Measurements from ENCODE around the gene EML5. TPM values are rescaled to one million over a fixed set of nuclear protein-coding genes. Genes with fewer than 3 reads are reported as not detected.

Gene EML5
- total and polyA plus RNA-seq, 12 donors: 0.04 to 0.44 (median 0.19) TPM

DNA sequence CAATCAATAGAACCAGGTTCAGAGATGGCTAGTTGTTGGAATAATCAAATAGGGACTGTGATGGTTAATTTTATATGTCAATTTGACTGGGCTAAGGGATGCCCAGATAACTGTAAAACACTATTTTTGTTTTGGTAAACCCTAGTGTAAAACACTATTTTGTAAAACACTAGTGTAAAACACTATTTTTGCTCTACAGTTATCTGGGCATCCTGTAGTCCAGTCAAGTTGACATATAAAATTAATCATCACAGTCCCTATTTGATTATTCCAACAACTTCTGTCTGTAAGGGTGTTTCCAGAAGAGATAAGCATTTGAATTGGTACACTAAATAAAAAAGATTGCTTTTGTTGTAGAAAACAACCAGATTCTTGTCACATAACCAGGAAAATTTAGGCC is 15.6 kb upstream of the EML5 start:
- intact Hi-C loops (cut with DNase I): no loop called here
- H3K36me3 ChIP-seq: no peaks in the 10 kb centered on the region
- H3K27me3 ChIP-seq: peaks cover 0 to 3% (median 0%) of the 10 kb centered on the region in 7 donors
- ATAC-seq (no peak), DNase-seq (no peak)
- no peak for TF ChIP-seq CTCF (IDR thresholded peaks at IDR 0.05)
- H3K4me3 ChIP-seq: no peak overlapping the region
- H3K4me1 ChIP-seq: no peaks in the 10 kb centered on the region
- H3K9me3 ChIP-seq: peaks cover 0 to 26% (median 11%) of the 10 kb centered on the region in 11 donors
- no peak overlapping the region for H3K27ac ChIP-seq

- DNase-seq: no peak
- no peak for ATAC-seq
- 73 to 76% methylated on average over 1 of the region's 1 CpG for WGBS, 2 donors
- peaks cover 0 to 31% (median 11%) of the 10 kb centered on the region in 11 donors for H3K9me3 ChIP-seq
- H3K4me1 ChIP-seq: no peaks in the 10 kb centered on the region
- intact Hi-C loops (cut with DNase I): no loop called here
- H3K36me3 ChIP-seq: no peaks in the 10 kb centered on the region
- H3K4me3 ChIP-seq: no peak overlapping the region
- TF ChIP-seq CTCF (IDR thresholded peaks at IDR 0.05): no peak
- peaks cover 0 to 18% (median 0%) of the 10 kb centered on the region in 7 donors for H3K27me3 ChIP-seq
- no peak overlapping the region for H3K27ac ChIP-seq
Measured at GRCh38 chr14:88804477-88804876, 11.7 kb upstream of the EML5 start.

DNA sequence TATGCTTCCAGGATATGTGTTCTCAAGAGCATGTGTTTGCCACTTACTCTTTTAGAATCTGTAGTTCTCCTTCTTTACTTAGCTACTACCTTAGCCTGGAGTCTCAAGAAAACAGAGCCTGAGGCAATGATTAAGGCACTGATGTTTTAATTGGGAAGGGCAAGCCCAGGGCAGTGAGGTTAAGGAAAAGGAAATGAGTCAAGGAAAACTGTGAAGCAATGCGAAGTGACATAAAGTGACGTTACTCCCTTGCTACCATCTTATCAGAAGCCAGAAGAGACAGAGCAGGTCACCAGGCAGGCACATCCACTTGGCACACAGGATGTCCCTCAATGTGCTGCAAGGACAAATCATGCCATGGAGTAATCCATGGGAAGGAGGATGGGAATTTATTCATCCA is 11.3 kb upstream of the EML5 start:
- intact Hi-C loops (cut with DNase I): no loop called here
- WGBS, 2 donors: 41 to 65% methylated on average over 2 of the region's 2 CpGs
- no peak overlapping the region for H3K4me3 ChIP-seq
- no peaks in the 10 kb centered on the region for H3K36me3 ChIP-seq
- TF ChIP-seq CTCF (IDR thresholded peaks at IDR 0.05): no peak
- no peak for ATAC-seq
- H3K9me3 ChIP-seq: peaks cover 0 to 26% (median 9%) of the 10 kb centered on the region in 11 donors
- H3K4me1 ChIP-seq: no peaks in the 10 kb centered on the region
- peaks cover 0 to 18% (median 0%) of the 10 kb centered on the region in 7 donors for H3K27me3 ChIP-seq
- no peak for DNase-seq
- no peak overlapping the region for H3K27ac ChIP-seq

GRCh38 chr14:88802596-88802995 is 9.8 kb upstream of the EML5 start:
- DNase-seq (no peak), ATAC-seq (no peak)
- Histone ChIP-seq H3K9me3 (peaks cover 0 to 13% (median 0%) of the 10 kb centered on the region in 11 donors), H3K4me1 (no peaks in the 10 kb centered on the region), H3K36me3 (no peaks in the 10 kb centered on the region), H3K27ac (no peak overlapping the region), H3K27me3 (peaks cover 0 to 22% (median 0%) of the 10 kb centered on the region in 7 donors), H3K4me3 (no peak overlapping the region)
- TF ChIP-seq CTCF (IDR thresholded peaks at IDR 0.05): no peak
- intact Hi-C loops (cut with DNase I): no loop called here
- 73% methylated on average over 6 of the region's 6 CpGs for WGBS, 2 donors
